HTR-8/SVneo (cell line): ENCODE measurements around the gene NFATC4.

Source experiments
- DNase-seq: peaks from one replicate; pipeline ENCODE4 v3.0.0; 2011; ENCODE audit warnings: low spot score, mixed read lengths; ENCODE audit not compliant: insufficient read length
- FAIRE-seq: peaks from 2 replicates; lab custom pipeline; 2011; peaks lifted over from hg19 to GRCh38; lab: Jason Lieb, UNC

NFATC4 gene

GRCh38 chr14:24403294-24403998 is 35.5 kb downstream of the NFATC4 start:
- DNase-seq (no peak), FAIRE-seq (peak; percentile 76)

GRCh38 chr14:24404814-24405213 is 36.8 kb downstream of the NFATC4 start:
- no peak for DNase-seq
- FAIRE-seq = peak; percentile 65

DNA sequence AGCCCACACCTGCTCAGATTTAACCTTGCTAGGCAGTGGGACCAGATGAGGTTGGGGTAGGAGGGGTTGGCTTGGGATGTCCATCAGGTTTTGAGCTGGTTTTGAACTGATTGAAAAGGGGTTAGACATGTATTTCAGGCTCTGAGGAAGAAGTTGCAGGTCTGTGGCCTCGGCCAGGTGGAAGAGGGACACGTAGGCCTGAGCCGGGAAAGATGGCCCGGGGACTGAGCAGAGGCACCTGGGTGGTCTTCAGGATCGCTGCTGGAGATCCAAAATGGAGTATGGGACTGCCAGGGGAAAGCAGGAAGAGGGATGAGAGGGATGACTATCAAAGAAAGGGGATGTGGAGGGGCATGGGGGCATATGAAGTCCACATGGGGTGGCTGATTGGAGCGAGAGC is 38.4 kb downstream of the NFATC4 start:
- no peak for DNase-seq

DNA sequence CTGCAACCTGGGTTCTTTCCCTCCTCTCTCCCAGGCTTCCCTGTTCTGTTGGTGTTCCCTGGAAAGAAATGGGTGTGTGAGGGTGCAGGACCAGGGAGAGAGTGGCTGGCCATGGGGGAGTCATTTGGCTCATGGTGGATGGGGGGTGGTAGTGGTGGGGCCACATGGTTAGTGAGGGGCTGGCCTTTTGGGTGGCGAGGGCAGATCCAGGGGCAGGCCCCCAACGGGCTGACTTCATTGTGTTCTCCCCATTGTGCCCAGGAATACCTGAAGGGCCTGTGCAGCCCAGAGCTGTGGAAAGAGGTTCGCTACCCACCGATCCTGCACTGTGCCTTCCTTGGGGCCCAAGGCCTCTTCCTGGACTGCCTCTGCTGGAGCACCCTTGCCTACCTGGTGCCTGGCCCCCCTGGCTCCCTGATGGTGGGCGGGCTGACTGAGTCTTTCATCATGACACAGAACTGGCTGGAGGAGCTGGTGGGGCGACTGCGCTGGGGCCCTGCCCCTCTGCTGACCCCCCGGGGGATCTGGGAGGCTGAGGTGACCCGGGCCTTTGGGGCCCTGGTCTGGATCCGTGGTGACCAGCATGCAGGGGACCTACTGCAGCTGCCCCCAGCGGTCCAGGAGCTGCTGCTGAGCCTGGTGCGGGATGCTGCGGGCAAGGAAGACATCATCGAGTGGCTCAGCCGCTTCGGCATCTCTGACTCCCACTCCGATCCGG is 39.8 kb downstream of the NFATC4 start:
- FAIRE-seq = no peak
- no peak for DNase-seq

More for the DNA sequence above, 38.4 kb downstream of the NFATC4 start:
- FAIRE-seq = no peak

DNA sequence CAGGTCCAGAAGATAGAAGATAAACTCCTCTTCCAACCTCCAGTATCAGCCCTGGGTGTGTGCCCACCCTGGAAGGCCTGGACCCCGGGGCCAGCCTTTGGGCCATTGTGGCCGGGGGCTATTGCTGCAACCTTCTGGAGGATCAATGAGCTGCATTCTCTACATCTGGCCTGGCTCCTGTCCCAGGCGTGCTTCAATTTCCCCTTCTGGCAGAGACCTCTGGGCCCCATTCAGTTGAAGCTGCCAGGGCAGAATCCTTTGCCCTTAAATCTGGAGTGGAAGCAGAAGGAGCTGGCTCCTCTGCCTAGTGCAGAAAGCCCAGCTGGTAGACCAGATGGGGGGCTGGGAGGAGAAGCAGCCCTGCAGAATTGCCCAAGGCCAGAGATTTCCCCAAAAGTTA is 40.8 kb downstream of the NFATC4 start:
- FAIRE-seq (no peak), DNase-seq (no peak)

- DNase-seq = no peak
- FAIRE-seq = no peak
Observed at GRCh38 chr14:24409192-24409591, 41.2 kb downstream of the NFATC4 start.

DNA sequence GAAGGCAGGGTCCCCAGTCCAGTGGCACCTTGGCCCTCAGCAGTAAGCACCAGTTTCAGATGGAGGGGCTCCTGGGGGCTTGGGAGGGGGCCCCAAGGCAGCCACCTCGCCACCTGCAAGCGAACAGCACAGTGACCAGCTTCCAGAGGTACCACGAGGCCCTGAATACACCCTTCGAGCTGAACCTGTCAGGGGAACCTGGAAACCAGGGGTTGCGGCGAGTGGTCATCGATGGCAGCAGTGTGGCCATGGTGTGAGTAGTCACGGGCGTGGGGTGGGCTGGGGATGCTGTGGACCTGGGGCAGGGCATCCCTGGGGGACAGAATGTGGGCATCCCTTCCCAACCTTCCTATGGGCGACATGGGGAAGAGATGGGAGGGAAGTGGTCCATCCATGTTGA is 42.0 kb downstream of the NFATC4 start:
- FAIRE-seq = no peak
- no peak for DNase-seq

DNA sequence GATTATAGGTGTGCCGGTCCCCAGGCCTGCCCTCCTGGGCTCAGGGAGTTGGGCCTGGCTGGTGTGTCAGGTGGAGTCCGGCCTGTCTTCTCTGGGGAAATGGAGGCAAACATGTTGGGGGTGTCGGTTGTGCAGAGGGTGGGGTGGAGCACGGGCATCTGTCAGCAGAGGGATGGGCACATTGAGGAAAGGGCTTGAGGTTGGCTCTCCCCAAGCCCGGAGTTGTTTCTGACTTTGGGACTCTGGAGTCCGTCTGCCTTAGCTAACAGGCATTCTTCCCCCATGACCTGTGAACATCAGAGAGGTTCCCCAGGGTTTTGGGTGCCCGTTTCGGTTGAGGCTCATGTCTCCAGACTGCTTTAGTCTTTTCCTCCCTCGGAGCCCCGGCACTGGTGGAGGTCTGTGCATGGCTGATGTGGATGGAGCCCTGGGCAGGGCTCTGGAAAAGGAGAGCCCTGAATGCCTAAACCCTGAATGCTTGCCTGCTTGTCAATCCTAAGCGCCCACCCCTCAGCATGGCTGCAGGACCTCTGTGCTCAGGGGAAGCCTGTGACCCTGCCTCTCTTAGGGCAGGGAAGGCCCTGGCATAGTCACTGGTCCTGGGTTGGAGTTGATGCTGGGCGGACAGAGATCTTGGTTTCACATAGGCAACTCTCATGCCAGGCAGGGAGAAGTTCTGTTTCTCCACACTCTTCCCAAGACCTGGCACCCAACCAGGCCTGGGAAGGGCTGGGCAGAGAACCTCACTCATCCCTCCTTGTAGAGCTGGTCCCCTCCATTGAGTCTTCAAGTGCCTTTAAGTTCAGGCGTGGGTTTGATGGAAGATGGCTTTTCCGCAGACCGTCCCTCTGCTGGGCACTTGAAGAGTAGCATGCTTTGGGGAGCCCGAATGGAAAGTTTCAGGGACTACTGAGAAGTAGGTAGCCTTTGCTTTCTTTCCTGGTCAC is 43.7 kb downstream of the NFATC4 start:
- DNase-seq (no peak), FAIRE-seq (no peak)

GRCh38 chr14:24414077-24414476 is 46.1 kb downstream of the NFATC4 start:
- FAIRE-seq = no peak
- no peak for DNase-seq

DNA sequence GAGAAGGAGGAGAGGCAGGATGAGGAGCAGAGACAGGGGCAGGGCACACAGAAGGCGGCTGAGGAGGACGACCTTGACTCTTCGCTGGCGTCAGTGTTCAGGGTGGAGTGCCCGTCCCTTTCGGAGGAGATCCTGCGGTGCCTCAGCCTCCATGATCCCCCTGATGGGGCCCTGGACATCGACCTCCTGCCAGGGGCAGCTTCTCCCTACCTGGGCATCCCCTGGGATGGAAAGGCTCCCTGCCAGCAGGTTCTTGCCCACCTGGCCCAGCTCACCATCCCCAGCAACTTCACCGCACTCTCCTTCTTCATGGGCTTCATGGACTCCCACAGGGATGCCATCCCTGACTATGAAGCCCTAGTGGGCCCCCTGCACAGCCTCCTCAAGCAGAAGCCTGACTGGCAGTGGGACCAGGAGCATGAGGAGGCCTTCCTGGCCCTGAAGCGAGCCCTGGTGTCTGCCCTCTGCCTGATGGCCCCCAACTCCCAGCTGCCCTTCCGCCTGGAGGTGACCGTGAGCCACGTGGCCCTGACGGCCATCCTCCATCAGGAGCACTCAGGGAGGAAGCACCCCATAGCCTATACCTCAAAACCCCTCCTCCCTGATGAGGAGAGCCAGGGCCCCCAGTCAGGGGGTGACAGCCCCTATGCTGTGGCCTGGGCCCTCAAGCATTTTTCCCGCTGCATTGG is 46.9 kb downstream of the NFATC4 start:
- no peak for FAIRE-seq

GRCh38 chr14:24415421-24416253 is 47.7 kb downstream of the NFATC4 start:
- DNase-seq = no peak
- FAIRE-seq = no peak

More for the DNA sequence above, 46.9 kb downstream of the NFATC4 start:
- DNase-seq = no peak

GRCh38 chr14:24416254-24416931 is 48.4 kb downstream of the NFATC4 start:
- DNase-seq (no peak), FAIRE-seq (no peak)

DNA sequence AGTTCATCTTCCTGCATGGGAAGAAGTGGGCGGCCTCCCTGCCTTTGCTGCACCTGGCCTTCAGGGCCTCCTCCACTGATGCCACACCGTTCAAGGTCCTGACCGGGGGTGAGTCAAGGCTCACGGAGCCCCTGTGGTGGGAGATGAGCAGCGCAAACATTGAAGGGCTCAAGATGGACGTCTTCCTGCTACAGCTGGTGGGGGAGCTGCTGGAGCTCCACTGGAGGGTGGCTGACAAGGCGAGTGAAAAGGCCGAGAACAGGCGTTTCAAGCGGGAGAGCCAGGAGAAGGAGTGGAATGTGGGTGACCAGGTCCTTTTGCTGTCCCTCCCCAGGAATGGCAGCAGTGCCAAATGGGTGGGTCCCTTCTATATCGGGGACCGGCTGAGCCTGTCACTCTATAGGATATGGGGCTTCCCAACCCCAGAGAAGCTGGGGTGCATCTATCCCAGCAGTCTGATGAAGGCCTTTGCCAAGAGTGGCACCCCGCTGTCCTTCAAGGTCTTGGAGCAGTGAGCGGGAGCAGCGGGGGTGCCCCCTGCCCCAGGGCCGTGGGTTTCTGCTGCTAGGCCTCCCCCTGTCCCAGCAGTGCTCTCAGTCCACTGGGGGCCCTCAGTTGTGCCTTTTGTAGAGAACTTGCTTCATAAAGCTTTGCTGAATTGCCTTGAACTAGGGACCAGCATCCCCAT is 49.1 kb downstream of the NFATC4 start:
- FAIRE-seq (no peak), DNase-seq (no peak)

DNA sequence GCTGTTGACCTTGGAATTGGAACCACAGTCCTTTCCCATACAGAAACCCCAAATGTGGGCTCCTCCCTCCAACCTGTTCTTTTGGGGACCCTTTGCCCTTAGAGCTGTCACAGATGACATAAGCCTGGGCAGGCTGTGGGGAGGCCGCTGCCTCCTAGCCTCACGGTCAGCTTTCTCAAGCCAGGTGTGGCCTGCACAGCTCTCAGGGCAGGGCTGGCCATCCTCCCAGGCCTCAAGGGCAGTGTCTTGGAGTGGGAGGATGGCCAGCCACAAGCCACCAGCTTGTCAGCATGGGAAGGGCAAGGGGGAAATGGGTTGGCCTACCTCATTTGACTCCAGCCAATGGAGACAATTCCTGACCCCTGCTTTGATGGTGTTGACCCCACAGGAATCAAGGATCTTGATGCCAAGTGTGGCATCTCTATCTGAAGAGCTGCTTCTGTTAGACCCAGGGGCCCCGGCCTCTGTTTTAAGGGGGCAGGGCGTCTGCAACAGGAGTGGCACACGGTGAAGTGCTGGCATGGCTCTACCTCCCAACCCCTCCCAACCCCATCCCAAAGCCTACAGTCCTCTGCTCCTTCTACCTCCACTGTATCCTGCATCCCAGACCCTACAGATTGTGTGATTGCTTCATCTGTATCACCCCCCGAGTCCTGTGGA is 50.0 kb downstream of the NFATC4 start:
- no peak for FAIRE-seq
- no peak for DNase-seq

DNA sequence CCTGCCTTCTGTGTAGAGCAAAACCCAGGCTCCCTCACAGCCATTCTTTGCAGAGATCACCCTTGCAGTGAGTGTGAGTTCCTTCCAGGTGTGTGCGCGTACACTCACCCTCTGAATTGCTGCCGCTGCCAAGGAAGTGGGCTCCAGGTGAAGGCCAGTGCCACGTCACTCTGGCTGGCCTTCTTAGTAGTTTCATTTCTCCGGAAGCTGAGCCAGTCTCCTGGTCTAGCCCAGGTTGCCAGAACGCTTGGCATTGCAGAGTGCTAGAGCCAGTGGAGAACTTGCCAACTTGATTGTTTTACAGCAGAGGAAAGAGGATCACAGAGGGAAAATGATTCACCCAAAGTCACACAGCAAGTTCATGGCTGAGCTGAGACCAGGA is 50.5 kb downstream of the NFATC4 start:
- DNase-seq (no peak), FAIRE-seq (no peak)

DNA sequence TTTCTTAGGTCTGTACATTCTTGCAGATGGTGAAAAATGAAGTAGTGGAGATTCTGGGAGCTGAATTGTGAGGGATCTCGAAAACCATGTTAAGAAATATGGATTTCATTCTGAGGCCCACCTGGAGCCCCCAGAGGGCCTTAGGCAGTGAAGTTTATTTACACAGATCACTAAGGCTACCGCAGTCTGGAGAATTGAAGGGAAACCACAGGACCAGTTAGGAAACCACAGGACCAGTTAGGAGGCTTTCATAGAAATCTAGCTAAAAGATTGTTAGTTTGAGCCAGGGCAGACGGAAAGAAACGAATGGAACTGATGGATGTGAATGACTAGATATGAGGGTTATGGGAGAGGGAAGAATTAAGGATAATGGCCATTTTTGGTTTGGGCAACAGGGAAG is 54.3 kb downstream of the NFATC4 start:
- DNase-seq = no peak
- FAIRE-seq = no peak

GRCh38 chr14:24422694-24423601 is 55.0 kb downstream of the NFATC4 start:
- no peak for FAIRE-seq

More at GRCh38 chr14:24422694-24423601, 55.0 kb downstream of the NFATC4 start:
- no peak for DNase-seq
